ENCODE data around the gene COLEC11. TPM values are rescaled to one million over a fixed set of nuclear protein-coding genes. Genes with fewer than 3 reads are reported as not detected.

Gene COLEC11
- total RNA-seq, 1 donor from 2014 or later: 1.1 TPM

DNA sequence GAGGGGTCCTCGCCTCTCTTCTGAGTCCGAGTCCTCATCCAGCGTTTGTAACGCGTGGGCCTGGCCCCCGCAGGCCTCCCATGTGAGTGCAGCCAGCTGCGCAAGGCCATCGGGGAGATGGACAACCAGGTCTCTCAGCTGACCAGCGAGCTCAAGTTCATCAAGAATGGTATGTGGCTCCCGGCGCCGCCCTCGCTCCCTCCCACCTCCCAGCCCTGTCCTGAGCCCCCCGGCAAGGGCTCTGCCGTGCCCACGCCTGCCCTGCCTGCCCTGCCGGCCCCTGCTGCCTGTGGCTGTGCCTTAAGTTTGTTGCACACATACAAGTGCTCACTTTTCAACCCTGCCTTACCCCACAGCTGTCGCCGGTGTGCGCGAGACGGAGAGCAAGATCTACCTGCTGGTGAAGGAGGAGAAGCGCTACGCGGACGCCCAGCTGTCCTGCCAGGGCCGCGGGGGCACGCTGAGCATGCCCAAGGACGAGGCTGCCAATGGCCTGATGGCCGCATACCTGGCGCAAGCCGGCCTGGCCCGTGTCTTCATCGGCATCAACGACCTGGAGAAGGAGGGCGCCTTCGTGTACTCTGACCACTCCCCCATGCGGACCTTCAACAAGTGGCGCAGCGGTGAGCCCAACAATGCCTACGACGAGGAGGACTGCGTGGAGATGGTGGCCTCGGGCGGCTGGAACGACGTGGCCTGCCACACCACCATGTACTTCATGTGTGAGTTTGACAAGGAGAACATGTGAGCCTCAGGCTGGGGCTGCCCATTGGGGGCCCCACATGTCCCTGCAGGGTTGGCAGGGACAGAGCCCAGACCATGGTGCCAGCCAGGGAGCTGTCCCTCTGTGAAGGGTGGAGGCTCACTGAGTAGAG, 48.7 kb downstream of the COLEC11 start:
- ATAC-seq (no peak), DNase-seq (ENCODE audit: low spot score) (peak; percentile 46)
- intact Hi-C loops (cut with DNase I): no loop called here

GRCh38 chr2:3644246-3644525, 49.3 kb downstream of the COLEC11 start:
- intact Hi-C loops (cut with DNase I): no loop called here
- DNase-seq (ENCODE audit: low spot score) (no peak), ATAC-seq (no peak)

DNA sequence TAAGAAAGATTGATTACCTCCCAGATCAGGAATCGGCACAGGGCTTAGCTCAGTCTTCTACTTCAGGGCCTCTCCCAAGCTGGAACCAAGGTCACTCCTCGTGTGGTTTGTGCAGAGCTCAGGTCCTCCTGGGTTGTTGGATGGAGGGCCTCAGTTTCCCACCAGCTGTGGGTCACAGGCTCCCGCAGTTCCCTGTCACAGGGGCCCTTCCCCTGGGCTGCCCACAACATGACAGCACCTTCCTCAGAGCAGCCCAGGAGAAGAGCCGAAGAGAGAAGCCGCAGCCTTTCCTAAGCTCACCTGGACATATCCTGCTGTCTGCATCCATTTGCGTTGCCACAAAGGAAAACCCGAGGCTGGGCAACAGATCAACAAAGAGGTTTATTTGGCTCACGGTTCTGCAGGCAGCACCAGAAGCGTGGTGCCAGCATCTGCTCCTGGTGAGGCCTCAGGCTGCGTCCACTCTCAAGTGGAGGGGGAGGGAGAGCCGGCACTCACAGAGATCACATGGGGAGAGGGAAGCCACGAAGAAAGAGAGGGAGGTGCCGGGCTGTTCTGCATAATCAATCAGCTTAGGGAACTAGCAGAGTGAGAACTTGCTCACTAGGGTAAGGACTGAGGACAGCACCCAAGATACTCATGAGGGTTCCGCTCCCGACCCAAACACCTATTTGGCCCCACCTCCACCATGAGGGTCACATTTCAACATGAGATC, 50.1 kb downstream of the COLEC11 start:
- intact Hi-C loops (cut with DNase I): no loop called here
- DNase-seq (ENCODE audit: low spot score) (peak; percentile 25), ATAC-seq (no peak)

DNA sequence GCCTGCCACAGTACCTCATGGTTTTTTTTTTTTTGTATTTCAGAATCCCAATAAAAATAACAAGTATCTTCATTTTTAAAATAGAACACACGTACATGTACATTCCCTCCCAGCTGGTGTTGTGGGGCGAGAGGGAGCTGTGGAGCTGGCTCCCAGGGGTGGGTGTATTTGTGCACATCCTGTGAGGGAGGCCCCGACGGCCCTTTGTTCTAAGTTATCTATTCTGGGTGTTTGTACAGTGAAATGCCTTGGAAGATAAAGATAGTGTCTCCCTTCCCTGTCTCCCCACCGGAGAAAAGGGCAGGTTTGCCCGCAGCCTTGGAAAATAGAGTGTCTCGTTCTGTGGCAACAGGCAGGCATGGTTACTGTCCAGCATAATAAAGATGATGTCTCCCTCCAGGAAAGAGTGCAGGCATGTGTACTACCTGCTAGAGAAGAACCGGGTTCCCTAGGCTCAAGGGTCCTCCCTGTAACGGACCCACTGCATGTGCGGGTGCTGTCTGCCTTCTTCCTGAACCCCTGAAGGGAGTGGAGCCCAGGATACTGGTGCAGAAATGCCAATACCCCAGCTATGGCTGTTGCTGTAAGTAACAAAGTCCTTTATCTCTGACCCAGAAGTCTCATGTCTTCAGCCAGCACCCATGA, 51.0 kb downstream of the COLEC11 start:
- ATAC-seq (no peak), DNase-seq (ENCODE audit: low spot score) (no peak)
- intact Hi-C loops (cut with DNase I): no loop called here

DNA sequence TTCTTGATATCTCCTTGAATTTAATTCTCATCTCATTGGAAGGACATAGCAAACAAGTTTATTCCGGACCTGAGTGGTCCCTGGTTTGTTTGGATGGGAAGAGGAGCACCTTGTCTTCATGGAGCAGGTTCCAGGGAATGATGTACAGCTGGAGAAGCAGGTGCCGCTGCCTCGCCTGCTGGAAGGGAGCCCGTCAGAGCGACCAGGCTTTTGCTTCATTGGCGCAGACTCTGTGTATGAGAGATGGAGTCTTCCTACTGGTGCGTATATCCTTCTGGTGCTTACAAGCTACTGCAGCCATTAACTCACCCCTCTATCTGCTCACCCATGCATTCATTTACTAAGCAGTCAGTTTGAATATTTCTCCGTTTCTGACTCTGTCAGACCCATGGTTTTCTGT, 51.5 kb downstream of the COLEC11 start:
- DNase-seq (ENCODE audit: low spot score): no peak
- intact Hi-C loops (cut with DNase I): no loop called here
- ATAC-seq: no peak

- intact Hi-C loops (cut with DNase I): no loop called here
- ATAC-seq: no peak
- no peak for DNase-seq (ENCODE audit: low spot score)
Measured at GRCh38 chr2:3647246-3647645, 52.3 kb downstream of the COLEC11 start.

DNA sequence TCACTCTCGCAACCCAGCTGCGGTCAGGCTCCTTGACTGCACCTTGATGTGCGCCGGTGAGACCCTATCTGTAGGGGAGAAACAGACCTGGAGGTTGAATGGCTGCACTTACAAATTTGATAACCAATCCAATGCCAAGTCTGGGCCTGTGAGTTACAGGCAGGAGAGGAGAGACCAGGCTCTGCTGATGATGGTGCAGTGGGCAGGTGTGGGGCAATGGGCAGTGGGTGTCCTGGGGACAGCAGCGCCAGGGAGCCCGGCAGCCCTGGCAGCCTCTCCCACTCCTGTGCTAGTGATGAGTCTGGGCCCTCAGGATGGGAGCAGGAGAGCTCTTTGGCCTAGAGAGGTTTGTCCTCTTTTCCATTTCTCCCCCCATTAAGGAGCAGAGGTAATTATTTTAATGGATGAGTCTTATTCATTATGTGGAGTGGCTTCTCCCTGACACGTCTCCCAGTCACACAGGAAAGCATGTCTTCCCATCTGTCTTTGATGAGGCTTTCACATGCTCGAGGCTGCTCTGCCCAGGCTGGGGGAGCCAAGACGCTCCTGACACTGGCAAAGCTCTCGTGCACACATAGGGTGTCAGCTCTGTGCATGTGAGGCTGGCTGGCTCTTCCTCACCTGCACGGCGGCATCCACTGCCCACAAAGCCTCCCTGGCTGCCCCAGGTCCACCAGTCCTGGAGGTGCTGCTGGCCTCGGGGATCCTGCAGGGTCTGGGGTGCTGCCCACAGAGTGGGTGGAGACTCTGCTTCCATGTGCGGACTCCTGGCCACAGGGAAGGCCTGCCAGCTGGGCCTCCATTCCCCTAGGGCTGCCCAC, 53.1 kb downstream of the COLEC11 start:
- intact Hi-C loops (cut with DNase I): no loop called here
- no peak for DNase-seq (ENCODE audit: low spot score)
- ATAC-seq: no peak

GRCh38 chr2:3648652-3649177, 53.8 kb downstream of the COLEC11 start:
- intact Hi-C loops (cut with DNase I): no loop called here
- DNase-seq (ENCODE audit: low spot score) (peak; percentile 51), ATAC-seq (no peak)

- ATAC-seq: no peak
- intact Hi-C loops (cut with DNase I): no loop called here
- no peak for DNase-seq (ENCODE audit: low spot score)
Measured at GRCh38 chr2:3649581-3649980, 54.7 kb downstream of the COLEC11 start.

DNA sequence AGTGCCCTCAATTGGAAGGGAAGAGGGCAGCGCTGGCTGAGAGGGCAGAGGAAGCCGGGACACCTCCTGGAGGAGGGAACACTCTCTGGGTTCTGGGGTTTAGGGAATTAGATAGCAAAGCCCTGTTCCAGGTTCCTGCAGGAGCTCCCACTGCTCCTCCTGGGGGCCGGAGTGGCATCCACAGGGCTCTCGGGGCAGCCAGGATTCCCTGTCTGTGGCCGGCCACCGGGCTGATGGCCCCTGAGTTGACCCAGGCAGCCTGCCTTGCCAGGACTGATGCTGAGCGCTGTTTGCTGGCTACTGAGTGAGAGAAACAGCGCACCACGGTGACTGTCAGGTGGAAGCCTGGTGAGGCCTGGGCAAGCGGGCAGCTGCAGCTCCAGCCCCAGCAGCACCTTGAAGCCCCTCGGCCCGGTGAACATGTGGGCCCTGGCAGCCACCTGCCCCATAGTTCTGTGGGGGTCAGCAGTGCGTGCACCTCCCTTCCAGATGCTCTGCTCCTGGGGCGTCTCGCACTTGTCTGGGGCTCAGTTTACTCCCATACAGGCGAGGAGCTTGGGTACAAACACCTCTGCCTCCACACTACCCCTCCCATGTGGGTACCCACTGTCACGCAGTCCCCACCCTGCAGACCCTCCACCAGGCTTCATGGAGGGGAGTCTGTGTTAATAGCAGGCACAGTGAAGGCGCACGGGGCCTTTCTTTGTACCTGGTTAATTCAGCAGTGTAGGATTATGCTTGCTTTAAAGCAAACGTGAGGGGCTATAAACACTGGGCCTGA, 55.4 kb downstream of the COLEC11 start:
- DNase-seq (ENCODE audit: low spot score) (peak; percentile 57), ATAC-seq (no peak)
- intact Hi-C loops (cut with DNase I): no loop called here

DNA sequence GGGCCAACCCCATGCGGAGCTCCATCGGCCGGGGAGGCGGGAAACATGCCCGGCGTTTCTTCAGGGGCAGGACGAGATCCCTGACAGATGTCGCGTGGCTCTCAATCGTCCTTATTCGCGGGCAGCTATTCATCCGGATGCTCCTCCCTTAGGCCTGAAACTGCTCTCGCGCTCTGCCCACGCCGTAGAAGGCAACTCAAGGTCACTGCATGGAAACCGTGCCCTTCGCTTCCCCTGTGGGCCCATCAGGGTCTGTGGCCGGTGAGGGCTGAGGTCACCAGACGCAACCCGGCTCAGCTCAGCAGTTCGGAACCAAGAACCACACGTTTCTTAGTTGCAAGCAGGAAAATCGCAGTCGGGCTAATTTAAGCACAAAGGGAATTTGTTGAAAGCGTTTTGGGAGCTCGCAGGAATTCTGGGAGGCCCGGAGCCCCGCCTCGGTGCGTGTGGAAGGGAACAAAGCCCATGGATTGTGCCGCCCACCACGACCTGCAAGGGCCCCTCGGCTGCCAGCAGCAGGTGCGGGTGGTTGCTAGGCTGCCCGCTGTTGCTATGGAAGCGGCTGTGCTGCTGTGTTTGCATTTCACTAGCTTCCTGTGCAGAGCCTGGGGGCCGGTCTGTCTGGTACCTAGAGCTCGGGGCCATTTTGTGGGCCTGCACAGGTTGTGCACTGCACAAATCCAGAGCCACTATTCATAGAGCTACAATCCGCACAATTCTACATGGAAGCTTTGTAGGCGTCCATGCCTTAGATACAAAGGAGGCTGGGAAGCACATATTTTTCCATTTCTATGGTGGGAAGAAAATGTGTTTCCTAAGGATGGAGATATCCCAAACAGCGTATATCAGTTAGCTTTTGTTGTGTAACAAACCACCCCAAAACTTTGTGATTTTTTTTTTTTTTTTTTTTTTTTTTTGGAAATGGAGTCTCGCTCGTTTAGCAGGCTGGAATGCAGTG, 57.1 kb downstream of the COLEC11 start:
- peak; percentile 76 for DNase-seq (ENCODE audit: low spot score)

GRCh38 chr2:3652896-3653625, 58.1 kb downstream of the COLEC11 start:
- no peak for DNase-seq (ENCODE audit: low spot score)
- intact Hi-C loops (cut with DNase I): no loop called here

More for the DNA sequence above, 57.1 kb downstream of the COLEC11 start:
- intact Hi-C loops (cut with DNase I): no loop called here
- ATAC-seq: peak; percentile 76

GRCh38 chr2:3654011-3654410, 59.1 kb downstream of the COLEC11 start:
- ATAC-seq (no peak), DNase-seq (ENCODE audit: low spot score) (no peak)
- intact Hi-C loops (cut with DNase I): no loop called here

More at GRCh38 chr2:3652896-3653625, 58.1 kb downstream of the COLEC11 start:
- no peak for ATAC-seq

DNA sequence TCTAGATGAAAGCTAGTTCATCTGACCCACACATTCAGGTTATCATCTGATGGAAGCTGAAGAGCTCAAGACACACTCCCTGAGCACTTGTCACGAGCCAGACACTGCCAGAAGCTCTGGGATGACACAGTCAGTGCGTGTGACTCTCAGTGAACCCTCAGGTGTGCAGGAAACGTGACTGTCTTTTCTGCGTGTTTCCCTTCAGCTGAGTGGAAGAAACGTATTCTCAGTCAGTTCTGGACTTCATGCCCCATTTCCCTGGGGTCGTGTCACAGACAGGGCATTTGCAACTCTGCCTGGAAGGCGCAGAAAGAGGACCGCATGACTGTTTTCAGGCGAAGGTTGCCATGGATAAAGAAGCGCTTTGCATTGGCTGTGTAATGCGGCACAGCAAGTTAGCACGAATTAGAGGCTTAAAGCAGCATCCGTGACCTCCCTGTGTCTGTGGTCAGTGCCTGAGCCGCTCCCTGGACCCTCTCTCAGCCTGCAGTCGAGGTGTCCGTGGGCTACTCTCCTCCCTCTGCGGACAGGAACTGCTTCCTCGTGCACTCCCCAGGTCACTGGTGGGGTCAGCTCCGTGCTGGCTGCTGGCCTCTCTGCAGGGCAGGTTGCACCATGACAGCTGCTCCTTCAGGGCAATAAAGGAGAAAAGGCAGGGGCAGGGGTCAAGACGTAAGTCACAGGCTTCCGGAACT, 59.8 kb downstream of the COLEC11 start:
- intact Hi-C loops (cut with DNase I): no loop called here
- no peak for DNase-seq (ENCODE audit: low spot score)

DNA sequence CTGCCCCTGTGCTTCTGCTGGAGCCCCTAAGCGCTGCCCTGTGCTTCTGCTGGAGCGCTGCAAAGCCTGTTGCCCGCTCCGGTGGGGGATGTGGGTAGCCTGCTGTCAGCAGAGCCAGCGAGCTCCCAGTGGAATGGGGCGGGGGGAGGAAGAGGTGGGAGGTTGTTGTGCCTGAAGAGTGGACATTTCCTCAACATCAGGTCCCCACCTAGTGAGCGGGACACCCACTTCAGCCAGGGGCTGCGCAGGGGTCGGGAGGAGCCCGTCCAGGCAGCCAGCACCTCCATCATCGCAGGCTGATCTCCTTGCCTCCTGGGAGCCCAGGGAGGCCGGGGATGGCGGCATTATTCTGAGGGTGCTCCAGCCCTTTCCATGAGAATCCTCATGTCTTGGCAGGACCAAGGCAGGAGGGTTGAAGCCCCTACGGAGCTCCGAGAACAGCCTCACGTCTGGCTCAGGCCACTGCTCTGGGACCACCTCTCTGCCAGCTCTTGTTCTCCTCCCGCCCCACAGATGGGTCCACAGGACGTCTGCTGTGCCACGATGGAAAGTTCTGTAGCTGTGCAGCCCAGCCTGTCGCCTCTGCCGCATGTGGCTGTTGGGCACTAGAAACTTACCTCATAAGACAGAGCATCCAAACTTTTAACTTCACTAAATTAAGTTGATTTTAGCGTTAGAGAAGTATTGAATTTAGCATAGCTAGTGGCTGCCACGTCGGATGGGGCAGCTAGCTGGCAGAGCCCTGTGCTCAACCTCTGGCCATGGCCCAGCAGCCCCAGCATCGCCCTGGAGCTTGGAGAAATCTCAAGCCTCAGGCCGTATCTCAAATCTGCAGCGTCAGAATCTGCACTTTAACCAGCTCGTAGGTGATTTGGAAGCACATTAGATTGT, 61.2 kb downstream of the COLEC11 start:
- ATAC-seq (no peak), DNase-seq (ENCODE audit: low spot score) (no peak)
- intact Hi-C loops (cut with DNase I): no loop called here

More for the DNA sequence above, 59.8 kb downstream of the COLEC11 start:
- no peak for ATAC-seq

All from sciatic nerve (tissue), 2 donors.